HG03442 (cell line): ENCODE results near the gene MTHFR.

Experiments
- ATAC-seq: cut with Tn5 transposase; IDR thresholded peaks from one replicate; pipeline ENCODE4 v1.9.1; 2021; ENCODE audit warnings: mild to moderate bottlenecking, moderate library complexity; ENCODE audit not compliant: unreplicated experiment

The MTHFR gene

DNA sequence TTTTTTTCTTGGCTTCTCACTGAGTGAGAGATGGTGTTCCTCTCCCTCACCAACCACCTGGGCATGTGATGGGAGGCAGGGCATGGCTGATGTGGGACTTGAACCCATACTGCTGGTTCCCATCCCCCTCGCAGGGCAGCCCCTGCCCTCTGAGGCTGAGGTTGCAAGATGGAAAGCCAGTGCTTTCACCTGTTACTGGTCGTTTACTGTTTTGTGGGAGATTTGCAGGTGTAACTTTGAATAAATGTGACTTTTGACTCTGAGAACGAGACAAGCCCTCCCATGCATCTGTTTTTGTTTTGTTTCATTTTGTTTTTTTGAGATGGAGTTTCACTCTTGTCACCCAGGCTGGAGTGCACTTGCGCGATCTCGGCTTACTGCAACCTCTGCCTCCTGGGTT lies 22.2 kb downstream of the MTHFR start:
- ATAC-seq = no peak

DNA sequence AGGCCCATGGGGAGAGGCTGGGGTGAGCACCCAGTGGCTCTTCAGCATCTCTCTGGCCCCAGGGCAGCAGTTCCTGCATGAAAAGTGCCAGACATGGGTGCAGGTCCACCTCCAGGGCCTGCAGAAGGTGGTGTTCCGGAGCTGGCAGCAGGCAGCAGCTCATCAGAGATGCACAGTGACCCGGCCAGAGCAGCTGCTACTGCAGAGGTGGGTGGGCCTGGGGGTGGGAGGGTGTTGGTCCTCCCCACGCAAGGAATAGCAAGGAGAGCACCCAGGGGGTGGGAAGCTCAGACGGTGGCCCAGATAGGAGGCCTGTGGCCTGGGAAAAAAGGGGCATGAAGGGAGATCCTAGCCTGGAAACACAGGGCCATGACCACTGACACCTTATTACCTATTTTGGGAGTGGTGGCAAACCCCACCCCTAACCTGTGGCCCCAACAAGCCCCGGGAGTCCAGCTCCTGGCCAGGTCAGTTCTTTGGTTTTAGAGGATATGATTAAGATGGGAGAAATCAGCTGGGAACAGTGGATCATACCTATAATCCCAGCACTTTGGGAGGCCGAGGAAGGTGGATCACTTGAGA lies 23.5 kb downstream of the MTHFR start:
- no peak for ATAC-seq

DNA sequence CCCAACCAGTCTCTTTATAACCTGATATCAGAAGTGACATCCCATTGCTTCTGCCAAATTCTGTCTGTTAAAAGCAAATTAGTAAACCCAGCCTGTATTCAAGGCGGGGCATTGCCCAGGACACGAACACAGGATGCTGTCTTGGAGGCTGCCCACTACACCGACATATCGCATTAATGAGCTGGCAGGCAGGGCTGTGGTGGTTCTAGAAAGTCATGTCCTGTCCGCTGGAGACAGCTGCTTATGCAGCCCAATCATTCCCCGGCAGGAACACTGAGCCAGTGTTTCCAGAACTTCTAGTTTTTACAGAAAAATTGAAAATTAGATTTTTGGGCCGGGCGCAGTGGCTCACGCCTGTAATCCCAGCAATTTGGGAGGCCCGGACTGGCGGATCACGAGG lies 24.5 kb downstream of the MTHFR start:
- ATAC-seq = no peak

DNA sequence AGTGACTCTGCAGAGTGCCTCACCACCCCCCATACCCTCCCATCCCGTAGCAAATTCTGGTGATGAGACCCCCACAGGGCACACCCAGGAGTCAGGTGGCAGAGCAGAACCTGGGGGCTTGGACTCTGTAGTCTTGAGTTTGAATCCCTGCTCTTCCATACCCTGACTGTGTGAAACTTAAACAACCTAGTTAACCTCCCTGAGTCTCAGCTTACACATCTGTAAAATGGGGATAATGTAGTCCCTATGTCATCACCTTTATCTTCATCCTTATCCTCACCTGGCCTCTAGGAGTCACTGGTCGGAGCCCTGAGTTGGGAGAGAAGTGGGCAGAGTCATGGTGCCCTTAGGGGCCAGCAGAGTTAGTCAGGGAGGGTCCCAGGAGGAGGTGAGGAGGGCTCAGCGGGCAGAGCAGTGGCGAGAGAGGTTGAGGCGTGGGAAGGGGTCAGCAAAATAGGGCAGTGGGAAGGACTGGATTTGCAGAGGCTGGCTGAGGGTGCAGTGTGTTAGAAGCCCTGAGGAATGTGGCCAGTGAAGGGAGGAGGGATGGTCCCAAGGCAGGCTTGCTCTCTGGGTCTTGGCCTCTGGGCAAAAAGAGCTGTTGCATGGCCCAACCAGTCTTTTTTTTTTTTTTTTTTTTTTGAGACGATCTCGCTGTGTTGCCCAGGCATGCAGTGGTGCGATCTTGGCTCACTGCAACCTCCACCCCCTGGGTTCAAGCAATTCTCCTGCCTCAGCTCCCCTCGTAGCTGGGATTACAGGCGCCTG lies 25.2 kb downstream of the MTHFR start:
- ATAC-seq = no peak

DNA sequence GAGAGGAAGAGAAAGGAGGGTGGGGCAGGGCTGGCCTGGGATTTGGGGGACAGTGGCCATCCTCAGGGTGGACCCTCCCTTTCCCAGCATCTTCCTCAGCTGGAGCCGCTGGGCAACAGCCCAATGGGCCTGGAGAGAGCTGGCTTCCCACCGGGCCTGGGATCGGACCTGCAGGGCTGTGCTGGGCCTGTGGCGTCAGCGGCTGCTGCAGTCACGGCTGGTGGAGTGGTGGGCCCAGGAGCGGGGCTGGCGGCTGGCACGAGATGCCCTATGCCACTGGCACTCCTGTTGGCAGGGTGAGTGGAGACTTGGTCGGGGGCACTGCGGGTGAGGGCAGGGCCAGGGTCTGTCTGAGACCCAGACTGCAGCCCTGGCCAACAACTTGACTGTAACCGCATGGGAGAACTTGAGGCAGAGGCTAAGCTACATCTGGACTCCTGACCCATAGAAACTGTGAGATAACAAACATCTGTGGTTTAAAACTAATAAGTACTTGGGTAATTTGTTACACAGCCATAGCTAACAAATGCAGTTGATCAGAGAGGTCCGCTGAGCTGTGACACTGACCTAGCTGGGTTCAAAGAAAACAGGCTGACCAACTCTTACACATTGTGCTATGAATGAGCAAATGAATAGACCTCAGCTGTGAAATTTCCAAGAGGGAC lies 25.9 kb downstream of the MTHFR start:
- no peak for ATAC-seq

DNA sequence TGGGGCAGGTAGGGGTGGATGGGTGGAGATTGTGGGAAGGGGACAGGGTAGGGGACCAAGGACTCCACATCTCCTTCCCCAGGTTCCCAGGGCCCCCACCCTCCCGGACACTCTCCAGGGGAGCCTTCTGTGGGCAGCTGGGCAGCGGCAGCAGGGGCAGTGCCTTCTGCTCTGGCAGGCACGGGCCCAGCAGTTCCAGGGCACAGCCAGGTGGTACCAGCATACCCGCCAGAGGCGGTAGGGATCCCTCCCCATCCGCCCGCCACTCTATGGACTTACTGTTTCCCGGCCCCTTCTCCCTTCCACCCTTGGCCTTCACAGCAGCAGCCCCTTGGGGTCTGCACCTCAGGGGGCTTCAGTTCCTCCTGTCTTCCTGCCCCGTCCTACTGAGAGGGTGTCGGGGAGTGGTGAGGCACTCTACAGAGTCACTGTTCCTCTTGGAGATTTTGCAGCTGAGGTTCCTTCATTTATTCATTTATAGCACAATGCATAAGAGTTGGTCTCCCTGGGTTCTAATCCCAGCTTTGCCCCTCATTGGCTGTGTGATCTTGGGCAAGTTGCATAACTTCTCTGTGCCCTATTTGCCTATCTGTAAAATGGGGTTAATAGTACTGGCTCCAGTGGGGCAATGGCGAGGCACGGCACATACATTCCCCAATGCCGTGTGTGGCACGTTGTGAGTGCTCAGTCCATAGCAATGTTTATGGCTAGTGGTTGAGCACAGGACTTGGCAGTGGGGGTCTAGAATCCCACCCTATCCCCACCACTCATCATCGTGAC lies 26.7 kb downstream of the MTHFR start:
- no peak for ATAC-seq

DNA sequence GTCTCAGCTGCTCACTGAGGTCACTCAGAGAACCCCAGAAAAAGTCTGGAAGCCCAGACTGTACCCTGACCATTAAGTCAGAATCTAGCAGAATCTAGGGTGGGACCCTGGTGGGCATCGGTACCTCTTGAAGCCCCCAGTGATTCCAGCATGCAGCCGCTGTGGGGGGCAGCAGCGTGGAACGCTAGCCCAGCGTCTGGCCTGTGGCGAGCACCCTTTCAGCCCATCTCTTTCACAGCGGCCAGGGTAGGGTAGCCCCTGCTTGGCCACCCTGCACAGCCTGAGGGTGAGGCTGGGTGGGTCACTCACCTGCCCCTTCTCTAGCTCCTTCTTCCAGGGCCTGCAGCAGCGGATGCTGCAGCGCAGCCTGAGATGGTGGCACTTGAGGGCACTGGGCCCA lies 27.4 kb downstream of the MTHFR start:
- no peak for ATAC-seq

DNA sequence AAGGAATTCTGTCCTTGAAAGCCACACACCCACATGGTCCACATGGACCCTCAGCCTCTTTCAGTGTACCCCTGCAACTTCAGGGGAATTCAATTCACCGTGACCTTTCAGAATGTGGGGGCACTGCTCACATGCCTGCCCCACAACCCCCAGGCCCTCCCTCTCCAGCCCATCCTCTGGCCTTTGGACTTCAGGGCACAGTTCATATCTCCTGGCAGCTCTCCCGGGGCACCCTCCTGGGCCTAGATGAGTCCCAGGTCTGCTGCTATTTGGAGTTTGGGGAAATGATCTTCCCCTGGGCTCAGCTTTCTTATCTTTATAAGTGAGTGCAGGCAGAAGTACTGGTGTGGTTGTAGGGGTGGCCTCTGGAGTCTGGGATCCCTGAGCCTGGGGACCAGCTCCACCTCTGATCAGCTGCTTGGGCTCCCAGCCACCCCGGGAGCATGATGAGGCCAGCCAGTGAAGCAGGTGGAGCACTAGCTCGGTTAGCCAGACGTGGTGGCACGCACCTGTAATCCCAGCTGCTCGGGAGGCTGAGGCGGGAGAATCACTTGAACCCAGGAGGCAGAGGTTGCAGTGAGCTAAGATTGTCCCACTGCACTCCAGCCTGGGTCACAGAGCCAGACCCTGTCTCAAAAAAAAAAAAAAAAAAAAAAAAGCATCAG lies 28.0 kb downstream of the MTHFR start:
- ATAC-seq = no peak

DNA sequence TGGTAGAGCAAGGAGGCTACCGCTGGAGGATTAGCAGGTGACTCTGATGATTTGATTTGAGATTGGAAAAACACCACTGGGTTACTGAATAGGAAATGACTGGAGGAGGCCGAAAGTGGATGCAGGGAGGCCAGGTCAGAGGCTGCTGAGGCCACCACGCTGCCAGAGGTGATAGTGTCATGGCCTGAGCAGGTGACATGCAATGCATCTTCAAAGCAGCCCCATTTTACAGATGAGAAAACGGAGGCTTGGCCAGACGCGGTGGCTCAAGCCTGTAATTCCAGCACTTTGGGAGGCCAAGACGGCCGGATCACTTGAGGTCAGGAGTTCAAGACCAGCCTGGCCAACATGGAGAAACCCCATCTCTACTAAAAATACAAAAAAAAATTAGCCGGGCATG lies 31.0 kb downstream of the MTHFR start:
- no peak for ATAC-seq

DNA sequence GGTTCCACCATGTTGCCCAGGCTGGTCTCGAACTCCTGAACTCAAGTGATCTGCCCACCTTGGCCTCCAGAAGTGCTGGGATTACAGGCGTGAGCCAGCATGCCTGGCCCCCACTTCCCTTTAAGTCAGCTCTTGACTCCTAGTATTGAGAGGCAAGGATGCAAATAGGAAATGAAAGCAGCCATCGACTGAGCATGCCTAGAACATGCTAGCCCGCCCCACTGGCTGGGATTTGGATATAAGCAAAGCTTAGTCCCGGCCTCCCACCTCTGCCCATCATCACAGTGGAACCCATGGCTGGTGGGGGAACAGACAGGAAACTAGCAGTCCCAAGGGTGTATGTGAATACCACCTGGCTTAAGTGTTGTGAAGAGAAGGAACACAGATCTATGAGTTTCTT lies 33.3 kb downstream of the MTHFR start:
- no peak for ATAC-seq

DNA sequence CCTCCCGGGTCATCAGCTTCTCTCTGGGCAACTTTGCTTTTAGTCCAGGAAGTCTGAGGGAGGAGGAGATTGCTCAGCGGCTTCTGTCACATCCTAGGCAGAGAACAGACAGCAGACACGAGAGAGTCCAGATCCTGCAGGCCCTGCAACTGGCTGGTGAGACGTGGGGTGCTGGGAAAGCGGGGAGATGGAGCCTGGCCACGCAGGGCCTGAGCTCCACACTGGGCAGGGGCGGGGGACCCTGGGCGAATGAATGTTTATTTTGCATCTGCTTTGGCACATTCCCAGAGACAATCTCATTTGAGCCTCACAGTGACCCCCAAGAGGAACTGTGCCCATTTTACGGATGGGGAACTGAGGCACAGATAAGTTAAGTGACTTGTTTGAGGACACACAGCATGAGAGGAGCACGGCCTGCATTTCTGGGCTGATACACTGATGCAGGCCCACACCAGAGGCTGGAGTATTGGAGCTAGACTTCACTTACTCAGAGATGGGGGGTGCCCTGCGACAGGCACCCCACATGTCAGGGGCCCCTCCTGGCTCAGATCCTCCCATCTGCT lies 34.2 kb downstream of the MTHFR start:
- ATAC-seq = no peak

DNA sequence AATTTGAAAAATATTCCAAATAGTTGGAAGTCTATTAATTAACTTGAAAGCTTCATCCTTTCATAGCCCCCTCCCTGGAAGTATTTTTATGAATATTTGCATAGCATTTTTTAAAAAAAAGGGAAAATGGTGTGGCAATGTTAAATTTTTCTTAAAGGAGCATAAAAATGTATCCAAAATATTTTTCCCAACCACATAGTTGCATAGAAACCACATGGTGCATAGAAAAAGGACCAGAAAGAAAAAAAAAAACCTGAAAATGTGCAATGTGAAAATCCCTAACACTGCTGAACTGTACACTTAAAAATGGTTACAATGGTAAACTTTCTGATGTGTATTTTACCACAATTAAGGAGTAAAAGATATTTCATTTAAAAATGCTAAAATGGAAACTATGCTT lies 35.8 kb downstream of the MTHFR start:
- ATAC-seq = no peak

DNA sequence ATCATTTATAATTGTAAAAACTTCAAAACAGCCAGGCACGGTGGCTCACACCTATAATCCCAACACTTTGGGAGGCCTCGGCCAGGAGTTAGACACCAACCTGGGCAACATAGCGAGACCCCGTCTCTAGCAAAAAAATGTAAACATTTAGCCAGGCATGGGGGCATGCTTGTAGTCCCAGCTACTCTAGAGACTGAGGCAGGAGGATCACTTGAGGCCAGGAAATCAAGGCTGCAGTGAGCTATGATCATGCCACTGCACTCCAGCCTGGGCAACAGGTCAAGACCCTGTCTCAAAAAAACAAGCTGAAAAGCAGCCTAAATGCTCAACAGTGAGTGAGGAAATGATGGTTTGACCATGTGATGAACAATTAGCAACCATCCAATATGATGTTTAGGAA lies 36.5 kb downstream of the MTHFR start:
- no peak for ATAC-seq

DNA sequence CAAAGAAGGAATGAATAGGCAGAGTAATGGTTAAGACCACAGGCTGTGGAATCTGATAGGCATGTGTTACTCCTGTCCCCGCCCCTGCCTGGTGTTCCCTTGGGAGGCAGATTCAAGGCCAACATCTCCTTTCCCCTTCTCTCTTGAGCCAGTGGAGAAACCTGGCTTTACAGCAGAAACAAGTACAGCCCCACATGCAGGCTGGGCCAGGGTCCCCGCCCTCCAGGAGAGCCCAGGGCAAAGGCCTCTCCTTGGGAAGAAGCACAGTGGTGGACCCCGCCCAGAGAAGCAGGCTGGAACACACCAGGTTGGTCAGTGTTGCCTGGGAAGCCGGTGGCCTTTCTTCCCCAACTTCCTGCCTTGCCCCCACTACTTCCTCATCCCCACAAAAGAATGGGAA lies 36.9 kb downstream of the MTHFR start:
- no peak for ATAC-seq

DNA sequence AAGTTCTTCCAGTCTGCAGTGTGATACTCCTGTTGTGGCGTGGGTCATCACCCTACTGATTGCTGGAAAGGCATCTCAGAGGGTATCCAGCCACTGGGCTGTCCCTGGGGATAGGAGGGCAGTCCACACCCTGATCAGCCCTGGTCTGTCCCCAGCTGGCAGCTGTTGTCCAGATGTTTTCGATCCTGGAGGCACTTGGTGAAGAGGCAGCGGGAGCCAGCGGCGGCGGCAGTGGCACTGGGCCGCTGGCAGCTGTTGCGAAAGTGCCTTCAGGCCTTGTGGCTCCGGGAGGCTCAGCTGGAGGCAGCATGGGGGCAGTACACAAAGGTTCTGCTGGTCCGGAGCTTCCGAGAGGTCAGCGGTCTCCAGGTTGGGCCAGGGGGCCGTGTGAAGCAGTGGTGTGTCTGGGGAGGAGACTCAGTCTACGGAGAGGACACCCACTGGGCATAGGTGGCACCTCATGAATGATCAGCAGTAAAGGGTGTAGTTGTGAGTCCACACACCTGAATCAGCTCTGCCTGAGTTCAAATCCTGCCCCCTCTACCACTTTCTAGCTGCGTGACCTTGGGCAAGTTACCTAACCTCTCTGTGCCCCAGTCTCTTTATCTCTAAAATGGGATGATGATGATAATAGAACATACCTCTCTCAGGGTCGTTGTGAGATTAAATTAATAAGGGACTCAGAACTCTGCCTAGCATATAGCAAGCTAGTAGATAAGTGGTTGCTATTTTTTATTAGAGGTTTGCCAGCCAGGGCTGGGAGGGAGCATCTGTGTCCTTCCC lies 37.7 kb downstream of the MTHFR start:
- no peak for ATAC-seq

DNA sequence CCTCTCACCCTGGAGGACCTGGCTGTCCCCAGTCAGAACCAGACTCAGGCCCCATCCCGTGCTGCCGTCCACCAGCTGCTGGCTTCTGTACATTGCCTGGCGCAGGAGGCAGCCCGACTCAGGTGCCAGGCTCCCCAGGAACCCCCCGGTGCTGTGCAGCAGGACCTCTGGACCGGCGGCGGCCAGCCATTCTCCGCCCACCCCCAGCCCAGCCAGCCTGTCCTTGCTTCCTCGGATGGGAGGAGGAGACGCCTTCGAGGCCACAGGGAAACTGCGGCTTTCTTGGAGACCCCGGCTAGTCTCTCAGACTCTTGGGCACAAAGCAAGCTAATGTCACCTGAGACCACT lies 39.4 kb downstream of the MTHFR start:
- no peak for ATAC-seq

DNA sequence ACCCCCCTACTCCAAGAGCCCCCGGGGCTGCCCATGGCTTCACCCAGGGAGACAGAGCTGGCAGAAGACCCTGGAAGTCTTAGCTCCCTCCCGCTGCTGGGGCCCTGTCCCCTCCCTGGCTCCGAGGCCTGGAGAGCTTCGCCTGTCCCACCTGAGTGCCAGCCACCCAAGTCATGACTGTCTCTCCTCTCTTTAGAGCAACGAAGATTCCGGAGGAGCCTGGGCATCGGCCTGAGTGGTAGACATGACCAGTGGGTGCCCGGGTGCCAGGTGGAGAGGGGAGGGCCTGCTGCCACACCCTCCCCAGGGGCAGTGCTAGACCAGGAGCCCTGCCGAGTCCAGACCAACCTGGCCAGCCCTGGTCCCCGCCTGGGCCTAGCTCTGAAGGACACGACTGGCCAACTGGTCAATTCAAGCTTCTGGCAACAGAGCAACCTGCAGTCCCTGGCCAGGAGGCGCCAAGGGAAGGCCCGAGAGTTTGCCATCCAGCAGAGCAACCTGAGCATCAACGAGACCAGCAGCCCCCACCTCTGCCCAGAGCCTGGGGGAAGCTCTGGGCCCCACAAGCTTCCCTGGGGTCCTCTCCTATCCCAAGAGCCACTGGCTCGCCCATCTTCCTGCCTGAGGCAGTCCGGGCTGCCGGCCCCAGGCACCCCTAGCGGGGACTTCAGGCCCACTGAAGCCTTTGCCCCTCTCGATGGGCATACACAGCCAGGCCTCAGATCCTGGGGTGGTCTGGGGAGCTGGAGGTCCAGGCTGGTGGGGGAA lies 39.9 kb downstream of the MTHFR start:
- no peak for ATAC-seq

DNA sequence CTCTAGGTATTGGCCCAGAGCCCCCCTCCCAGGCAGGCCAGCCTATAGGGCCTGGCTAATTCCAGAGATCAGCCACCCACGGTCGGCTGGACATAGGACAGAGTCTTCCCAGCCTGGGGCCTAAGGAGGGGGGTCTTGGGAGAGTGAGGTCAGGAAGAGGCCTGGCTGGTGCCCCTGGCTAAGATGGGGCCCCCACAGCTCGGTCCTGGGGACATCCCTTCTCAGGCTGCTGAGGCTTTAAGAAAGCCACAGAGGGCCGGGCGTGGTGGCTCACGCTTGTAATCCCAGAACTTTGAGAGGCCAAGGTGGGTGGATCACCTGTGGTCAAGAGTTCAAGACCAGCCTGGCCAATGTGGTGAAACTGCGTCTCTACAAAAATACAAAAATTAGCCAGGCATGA lies 41.2 kb downstream of the MTHFR start:
- ATAC-seq = no peak

DNA sequence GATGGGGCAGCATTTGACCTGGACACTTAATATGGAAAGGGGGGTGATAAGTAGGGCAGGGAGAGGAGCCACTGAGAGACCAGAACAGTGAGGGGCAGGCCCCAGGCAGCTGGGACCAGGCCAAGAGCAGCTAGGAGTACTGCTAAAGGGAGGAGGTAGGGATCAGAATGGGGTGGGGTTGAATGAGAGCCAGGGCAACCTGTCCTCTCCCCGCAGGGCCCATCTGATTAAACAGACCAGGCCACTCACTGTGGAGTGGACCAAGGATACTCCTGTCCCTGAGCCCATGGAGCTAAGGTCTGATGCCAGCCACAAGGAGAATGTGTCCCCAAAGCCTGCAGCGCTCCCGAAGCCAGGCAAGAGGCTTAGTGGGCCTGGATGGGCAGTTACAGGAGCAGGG lies 41.6 kb downstream of the MTHFR start:
- ATAC-seq = no peak
